ENCODE data around the gene SPCS1.
"Not testable (repeated sequence)": the region's sequence is repeated elsewhere in the genome, so short reads cannot be mapped to it uniquely, and the experiment has no call there.

SPCS1 gene

DNA sequence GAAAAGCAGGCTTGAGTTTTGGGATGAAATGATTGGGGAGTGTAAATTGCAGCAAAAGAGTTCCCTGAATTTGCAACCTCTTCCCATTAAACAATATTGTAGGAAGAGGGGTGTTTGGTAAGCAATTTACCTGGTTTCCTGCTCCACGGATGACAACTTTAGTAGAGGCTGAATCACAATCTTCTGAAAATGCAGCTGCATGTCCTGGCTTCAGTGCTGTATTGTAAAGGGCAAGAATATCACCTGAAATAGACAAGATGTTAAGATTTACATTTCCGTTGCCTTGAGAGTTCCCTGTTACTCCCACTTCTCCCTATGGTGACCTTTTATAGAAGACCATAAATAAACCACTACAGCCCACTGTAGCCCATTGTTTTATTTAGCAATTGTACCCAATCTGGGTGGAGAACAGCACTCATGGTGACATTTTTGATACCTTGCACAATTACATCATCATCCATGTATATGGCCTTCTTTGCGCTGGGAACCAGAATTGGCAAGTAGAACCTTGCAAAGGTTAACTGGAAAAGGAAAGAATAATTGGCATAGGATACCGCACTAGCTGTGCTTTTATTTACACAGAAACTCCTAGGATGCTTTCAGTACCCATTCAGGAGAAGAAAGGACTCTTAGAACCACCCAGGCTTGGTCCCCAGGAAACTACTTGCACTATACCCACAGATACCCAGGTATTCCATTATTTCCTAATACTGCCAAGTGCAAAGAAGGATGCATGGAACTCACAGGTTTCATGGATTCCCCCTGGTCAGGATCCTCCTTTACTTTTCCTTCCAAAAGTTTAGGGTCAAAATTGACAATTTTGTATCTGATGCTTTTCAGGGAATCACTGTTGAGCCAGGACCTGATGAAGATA is 9.9 kb upstream of the SPCS1 start:
- DNase-seq = no peak

DNA sequence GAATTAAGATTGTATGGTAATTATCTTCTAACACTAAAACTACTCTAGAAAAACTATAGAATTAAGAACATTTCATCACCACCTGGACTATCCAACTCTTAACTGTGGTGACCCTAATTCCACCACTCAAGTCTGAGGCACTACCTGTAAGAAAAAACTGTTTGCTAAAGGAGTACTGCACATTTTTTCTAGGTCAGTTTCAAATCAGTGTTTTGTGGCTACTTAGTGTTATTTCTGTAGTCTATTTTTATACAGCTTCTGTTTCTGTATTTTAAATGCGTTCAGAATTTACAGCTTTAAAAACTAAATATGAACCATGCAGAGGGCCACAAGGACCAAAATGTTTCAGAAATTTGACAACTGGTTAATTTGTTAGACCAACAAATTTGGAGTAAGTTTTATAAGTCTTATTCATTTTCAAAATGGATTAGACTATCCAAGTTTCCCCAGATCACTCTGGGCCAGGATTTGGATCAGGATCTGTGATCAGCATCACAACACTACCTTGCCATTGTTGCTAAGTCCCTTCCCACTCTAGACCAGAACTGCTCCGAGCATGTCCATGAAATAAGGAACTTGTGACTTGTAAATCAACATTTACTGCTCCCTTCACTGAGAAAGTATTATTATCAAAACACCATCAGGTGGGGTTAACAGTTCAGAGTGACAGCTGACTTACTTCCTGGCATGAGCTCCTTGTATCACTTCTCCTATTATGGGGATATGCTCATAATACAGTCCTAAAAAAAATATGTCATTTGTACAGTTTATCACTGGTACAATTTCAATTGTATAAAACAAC is 8.9 kb upstream of the SPCS1 start:
- no peak for DNase-seq

DNA sequence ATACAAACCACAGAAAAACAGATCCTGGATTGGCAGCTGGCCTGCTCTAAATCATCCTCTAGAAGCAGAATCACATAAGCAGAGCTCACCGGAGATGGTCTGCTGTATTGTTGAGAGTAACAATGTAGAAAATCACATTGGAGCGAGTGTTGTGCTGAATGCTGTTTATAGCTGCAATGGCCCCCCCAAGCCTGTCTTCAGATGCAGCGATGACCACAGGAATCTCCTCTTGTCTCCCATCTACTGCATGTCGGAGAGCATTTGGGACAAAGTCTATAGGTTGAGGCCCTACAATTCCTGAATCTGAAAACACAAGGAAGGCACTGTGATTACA is 8.3 kb upstream of the SPCS1 start:
- no peak for DNase-seq

DNA sequence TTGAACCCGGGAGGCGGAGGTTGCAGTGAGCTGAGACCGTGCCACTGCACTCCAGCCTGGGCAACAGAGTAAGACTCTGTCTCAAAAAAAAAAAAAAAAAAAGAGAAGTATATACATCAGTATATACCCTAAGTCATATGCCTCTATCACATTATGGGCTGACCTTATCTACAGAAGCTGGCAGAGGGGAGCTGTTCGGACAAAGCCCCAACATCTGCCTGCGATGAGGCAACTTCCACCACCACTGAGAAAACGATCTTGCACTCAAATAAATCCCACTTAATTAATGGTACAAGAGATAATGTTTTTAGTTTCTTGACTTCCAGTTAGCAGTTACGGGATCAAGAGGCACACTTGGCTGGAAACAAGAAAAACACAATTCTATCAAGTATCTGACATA is 2.6 kb upstream of the SPCS1 start:
- DNase-seq = no peak

DNA sequence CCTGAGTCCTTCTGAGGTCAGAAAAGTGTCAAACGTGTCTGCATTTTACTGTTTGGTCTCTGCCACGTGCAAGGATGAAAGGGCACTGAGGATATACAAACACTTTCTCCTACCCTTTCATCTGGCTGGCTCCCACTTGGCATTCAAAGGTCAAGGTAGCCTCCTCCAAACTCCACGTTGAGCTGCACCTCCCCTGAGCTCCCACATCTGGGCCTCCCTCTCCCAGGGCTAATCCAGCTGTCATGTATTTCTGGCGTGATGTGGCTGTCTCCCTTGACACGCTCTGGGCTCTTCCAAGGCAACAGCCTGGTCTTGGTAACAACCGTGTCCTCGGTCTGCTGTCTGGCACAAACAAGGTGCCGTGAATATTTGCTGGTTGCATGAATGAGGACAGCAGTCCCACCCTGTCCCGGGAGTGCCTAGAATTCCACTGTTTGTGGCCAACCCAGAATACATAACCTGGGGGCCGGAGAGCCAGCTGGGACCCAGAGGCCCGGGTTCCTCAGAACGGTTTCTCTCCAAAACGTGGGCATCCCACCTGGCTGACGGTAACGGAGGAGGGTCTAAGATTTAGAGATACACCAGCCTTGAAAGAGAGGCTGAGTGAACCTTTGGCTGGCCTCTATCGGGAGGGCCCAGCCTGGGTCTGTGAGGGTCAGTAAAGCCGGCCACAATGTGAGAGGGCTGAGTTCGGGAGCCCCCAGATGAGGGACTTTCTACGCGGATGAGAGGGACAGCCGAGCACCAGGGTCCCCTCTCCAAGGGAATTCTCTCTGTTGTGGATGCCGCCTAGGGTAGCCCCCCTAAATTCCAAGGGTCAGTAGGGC is 1.1 kb upstream of the SPCS1 start:
- no peak for DNase-seq

DNA sequence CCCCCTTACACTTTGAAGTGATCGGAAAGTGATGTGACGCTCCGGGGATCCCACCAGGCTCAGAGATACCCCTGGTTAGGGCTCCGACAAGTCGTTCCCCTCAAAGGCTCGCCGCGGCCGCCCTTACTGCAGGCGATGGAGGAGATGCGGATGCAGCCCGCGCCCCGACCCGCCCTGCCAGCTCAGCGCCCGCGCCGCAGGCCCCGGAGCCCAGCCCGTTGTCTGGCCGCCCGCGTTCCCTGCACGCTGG is 543 bp upstream of the SPCS1 start:
- DNase-seq = no peak

DNA sequence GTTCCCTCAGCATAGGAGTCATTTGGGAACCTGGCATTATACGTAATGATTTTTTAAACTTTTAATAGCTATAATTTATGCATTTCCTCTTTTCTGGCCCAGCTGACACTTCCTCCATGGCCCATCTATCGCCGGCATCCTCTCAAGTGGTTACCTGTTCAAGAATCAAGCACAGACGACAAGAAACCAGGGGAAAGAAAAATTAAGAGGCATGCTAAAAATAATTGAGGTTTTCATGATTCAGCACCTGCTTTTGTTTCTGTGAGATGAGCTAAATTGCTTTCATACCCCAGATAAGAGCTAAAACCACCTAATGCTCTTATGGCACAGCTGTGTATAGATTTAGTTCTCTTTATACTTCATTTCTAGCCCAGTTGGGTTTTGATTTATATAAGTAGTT is 1.7 kb downstream of the SPCS1 start:
- DNase-seq = no peak

DNA sequence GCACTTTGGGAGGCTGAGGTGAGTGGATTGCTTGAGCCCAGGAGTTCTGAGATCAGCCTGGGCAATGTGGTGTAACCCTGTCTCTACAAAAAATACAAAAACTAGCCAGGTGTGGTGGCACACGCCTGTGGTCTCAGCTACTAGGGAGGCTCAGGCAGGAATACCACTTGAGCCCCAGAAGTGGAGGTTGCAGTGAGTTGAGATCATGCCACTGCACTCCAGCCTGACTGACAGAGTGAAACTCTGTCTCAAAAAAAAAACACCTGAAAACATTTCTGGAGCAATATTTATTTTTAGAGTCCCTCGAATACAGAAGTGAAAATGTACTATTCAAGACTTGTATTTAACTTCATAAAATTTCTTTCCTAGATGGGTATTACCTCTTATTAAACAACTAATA is 4.6 kb downstream of the SPCS1 start:
- no peak for DNase-seq

DNA sequence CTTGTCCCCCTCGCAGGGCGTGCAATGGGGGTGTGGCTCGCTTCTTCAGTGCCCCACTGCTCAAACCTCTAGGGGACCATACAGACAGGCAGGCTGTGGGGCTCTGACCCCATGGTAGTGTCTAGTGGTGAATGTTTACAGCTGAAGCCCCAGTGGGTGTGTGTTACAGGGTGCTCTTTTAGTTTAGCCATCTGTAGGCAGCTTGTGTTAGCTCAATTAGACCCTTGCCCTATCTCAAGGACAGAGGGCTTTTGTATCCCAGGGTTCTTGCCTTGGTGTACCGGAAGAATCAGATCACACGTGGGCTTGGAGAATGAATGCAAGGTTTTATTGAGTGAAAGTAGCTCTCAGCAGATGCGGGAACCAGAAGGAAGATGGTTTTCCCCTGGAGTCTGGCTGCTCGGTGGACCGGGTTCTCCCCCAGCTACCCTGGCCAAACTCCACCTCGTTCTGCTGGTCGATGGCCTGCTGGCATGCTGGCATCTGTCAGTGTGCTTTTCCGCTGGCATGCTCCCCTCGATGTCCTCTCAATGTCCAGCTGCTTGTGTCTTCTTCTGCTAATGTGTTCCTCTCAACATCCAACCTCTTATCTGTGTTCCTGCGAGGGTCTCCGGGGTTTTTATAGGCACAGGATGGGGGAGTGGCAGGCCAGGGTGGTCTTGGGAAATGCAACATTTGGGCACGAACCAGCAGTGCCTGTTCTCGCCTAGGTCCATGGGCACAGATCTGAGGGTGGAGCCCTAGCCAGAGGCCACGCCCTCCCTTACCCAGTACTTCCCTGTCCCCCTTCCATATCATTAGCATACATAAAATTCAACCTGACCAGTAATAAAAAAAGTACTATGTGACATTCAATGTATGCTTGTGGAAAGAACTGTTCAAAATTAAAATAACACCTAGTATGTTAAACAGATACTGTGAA is 6.6 kb downstream of the SPCS1 start:
- no peak for DNase-seq

DNA sequence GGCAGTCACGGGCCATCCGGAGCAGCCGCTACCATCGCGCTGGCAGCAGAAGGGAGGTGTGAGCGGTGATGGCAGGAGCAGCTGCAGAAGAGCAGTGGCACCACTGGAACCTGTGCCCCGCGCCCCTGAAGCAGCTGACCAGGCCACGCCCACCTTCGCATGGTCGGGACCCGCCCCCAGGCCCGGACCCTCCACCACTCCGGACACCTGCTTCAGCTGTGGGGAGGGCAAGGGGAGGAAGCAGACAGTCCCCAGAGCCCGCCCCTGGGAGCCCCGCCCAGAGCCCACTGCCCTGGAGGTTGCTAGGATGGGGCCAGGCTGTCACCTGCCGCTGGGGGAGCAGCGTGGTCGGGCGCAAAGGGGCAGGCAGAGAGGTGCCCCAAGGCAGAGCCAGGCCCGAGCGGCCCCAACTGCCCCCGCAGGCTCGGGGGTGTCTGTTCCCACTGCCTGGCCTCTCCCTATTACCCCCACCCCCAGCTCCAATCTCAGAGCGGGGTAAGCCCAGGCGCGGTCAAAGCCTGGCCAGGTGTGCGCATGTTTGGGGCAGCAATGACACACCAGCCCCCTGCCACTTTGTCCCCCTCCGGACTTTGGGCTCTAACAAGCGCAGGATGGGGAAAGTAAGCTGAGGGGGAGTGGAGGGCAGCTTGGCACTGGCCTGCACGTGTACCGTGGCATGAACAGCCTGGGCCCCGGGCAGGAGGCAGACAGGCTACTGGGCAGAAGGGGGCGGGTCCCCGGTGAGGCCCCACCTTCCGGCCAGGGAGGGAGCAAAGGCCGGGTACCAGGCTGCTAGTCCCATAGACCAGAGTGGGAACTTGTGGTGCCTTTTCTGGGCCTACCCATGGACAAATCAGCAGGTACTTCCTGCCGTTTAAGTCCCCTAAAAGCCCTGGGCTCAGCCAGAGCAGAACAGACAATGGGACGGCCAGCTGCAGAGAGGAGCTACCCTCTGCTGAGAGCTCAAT is 8.7 kb downstream of the SPCS1 start:
- no peak for DNase-seq

DNA sequence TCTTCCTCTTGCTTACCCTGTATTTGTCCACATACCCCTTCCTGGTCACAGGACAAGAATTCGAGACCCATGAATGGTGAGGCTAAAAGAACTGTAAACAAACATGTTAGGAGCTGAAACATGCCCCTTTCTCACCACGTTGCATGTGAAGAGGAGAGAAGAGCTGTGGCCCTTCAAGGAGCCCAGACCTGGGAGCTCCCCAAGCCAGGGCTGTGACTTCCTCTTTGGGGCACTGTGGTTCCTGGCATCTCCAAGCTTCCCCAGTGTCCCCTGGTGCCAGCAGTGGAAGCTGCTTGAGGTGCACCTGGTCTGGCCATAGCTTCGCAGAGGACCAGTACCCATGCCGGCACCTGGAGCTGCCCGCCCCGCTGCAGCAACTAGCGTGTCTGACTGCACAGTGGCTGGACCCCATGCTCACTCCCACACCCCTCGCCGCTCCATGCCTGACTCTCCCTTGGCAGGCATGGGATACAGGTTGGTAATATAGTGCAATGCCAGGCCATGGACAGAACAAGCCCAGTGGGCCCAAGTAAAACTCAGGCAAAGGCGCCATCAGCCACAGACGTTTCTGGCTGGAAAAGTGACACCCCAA is 9.9 kb downstream of the SPCS1 start:
- DNase-seq = no peak

DNA sequence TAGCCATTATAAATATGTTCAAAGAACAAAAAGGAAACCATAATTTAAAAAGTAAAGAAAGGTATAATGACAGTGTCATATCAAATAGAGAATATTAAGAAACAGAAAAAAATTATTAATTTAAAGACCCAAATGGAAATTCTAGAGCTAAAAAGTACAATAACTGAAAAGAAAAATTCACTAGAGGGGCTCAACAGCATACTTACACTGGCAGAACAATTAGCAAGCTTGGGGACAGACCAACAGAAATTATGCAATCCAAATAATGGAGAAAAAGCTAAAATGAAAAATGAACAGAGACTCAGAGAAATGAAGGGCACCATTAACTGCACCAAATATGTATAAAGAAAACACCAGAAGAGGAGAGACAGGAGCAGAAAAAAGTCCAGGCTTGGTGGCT is 13.7 kb downstream of the SPCS1 start:
- DNase-seq = no peak

DNA sequence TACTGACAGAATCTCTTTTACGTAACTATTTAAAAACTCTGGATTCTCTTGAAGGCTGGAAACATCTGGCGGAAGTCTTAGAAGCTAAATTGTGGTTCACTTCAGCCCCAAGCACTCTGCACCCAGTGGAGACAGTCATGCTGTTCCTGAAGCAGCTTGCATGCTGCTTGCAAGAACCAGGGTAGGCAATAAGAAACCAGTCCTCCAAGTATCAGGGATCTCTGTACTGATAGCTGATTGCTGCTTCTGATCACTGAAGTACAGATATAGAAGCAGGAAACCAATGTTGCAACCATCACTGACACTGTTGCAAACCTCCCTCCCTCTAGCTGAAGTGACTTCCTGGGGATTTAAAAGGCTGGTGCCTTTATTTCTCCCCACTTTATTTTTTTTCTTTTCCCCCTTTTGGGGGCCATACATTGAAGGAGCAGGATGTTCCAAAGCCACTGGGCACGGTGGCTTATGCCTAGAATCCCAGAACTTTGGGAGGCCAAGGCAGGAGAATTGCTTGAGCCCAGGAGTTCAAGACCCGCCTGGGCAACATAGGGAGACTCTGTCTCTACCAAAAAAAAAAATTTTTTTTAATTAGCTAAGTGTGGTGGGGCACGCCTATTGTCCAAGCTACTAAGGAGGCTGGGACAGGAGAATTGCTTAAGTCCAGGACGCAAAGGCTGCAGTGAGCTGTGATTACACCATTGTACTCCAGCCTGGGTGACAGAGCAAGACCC is 15.3 kb downstream of the SPCS1 start:
- no peak for DNase-seq

DNA sequence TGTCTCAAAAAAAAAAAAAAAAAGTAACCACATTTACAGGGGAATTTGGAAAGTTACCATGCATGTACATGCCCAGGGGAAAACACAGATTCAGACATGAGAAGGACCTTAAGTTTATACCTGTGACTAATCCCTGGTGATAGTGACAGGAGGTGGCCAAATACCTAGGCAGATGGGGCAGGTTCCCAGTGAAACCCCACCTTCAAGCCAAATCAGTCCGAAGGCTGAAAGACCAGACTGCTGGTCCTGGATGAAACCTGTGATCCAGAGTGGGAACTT is 15.8 kb downstream of the SPCS1 start:
- no peak for DNase-seq

DNA sequence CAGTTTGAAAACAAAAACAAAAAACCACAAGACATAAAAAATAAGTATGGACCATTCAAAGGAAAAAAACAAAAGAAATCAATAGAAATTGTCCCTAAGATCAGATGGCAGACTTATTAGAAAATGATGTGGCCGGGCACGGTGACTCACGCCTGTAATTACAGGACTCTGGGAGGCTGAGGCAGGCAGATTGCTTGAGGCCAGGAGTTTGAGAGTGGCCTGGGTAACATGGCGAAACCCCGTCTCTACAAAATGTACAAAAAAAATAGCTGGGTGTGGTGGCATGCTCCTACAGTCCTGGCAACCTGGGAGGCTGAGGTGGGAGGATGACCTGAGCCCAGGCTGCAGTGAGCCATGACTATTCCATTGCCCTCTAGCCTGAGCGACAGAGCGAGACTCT is 16.6 kb downstream of the SPCS1 start:
- DNase-seq = no peak

DNA sequence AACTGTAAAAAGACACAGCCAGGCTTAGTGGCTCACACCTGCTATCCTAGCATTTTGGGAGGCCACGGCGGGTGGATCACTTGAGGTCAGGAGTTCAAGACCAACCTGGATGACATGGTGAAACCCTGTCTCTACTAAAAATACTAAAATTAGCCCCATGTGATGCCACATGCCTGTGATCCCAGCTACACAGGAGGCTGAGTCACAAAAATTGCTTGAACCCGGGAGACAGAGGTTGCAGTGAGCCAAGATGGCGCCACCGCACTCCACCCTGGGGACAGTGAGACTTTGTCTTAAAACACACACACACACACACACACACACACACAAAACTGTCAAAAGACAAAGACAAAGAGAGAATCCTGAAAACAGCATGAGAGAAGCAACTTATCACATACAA is 18.0 kb downstream of the SPCS1 start:
- DNase-seq = no peak

DNA sequence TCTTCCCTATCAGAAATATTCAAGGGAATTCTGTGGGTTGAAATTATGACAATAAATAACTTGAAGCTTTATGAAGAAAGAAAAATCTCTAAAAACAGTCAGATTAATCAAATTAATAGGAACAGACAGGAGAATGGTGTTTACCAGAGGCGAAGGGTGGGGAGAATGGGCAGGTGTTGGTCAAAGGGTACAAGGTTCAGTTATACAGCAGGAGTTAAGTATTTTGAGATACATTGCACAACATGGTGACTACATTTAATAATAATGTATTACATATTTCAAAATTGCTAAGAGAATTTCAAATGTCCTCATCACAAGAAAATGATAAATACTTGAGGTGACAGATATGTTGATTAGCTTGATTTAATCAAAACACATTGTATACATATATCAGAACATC is 18.6 kb downstream of the SPCS1 start:
- DNase-seq = no peak

DNA sequence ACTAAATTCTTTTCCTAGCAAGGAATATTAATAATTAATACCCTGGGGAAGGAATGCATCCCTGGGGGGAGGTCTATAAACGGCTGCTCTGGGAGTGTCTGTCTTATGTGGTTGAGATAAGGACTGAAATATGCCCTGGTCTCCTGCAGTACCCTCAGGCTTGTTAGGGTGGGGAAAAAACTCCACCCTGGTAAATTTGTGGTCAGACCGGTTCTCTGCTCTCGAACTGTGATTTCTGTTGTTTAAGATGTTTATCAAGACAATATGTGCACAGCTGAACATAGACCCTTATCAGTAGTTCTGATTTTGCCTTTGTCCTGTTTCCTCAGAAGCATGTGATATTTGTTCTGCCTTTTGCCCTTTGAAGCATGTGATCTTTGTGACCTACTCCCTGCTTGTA is 22.8 kb downstream of the SPCS1 start:
- DNase-seq = not testable (repeated sequence)

DNA sequence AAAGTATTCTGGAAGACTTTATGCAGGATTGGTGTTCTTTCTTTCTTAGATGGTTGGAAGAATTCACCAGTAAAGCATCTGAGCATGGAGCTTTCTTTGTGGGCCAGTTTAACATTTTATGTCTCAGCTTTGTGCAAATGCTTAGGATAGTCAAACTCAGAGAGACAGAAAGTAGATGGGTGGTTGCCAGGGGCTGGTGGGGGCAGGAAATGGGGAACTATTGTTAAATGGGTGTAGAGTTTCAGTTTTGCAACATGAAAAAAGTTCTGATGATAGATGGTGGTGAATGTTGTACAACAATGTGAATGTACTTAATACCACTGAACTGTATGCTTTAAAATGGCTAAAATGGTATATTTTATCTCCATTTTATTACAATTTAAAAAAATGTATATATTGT is 24.8 kb downstream of the SPCS1 start:
- no peak for DNase-seq

DNA sequence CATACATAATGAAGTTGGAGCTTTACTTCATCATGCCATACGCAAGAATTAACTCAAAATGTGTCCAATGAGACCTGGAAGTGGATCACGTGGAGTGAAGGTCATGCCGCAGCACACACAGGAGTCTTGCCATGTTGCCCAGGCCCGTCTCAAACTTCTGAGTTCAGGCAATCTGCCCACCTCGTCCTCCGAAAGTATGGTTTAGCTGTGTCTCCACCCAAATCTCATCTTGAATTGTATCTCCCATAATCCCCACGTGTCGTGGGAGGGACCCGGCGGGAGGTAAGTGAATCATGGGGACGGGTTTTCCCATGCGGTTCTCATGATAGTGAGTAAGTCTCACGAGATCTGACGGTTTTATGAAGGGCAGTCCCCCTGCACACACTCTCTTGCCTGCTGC is 25.7 kb downstream of the SPCS1 start:
- no peak for DNase-seq

Measured in activated CD4-positive, alpha-beta T cell treated with anti-CD3 and anti-CD28 coated beads for 4 hours (primary cell).